BLaER1 (cell line): ENCODE measurements around the gene SERPINA1.

Experiments
- H3K27ac ChIP-seq: shearing (Covaris generic); formaldehyde crosslinking; 2 replicates; pipeline ENCODE4 v1.8.1; 2022
- H3K27me3 ChIP-seq: shearing (Covaris generic); formaldehyde crosslinking; 2 replicates; pipeline ENCODE4 v1.8.1; 2022
- H3K36me3 ChIP-seq: shearing (Covaris generic); formaldehyde crosslinking; 2 replicates; pipeline ENCODE4 v1.8.1; 2022
- H3K4me1 ChIP-seq: shearing (Covaris generic); formaldehyde crosslinking; 2 replicates; pipeline ENCODE4 v1.8.1; 2022
- H3K4me2 ChIP-seq: shearing (Covaris generic); formaldehyde crosslinking; 2 replicates; pipeline ENCODE4 v1.8.1; 2022
- H3K4me3 ChIP-seq: shearing (Covaris generic); formaldehyde crosslinking; 2 replicates; pipeline ENCODE4 v1.8.1; 2022
- H3K9ac ChIP-seq: shearing (Covaris generic); formaldehyde crosslinking; 2 replicates; pipeline ENCODE4 v1.8.1; 2022
- H3K9me3 ChIP-seq: shearing (Covaris generic); formaldehyde crosslinking; 2 replicates; pipeline ENCODE4 v1.8.1; 2022
- H4K20me1 ChIP-seq: shearing (Covaris generic); formaldehyde crosslinking; 2 replicates; pipeline ENCODE4 v1.8.1; 2022
- Cebpa-rat ChIP-seq: shearing (Covaris generic); IDR thresholded peaks from 2 replicates; pipeline ENCODE4 v1.8.1; 2022

The SERPINA1 gene

GRCh38 chr14:94332063-94332583 is 56.3 kb downstream of the SERPINA1 start:
- Histone ChIP-seq H3K9ac (no peak overlapping the region), H3K27ac (no peak overlapping the region)

DNA sequence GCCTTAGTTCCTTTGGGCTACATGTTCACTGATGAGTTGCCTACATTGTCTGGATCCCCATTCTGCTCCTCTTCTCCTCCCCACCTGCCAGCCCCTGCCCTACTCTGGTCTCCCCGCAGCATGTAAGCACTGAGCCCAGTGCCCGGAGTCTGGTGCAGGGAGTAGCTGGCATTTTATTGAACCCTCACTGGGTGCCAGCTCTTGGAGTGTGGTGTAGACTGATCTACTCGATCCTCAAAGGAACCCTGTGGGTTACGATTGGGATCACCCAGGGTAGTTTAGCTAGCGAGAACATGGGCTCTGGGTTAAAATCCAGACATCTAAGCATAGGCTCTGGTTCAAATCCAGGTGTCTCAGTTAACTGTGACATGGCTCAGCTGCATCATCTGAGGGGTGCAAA is 56.9 kb downstream of the SERPINA1 start:
- Histone ChIP-seq H3K36me3 (no peaks in the 10 kb centered on the region), H3K4me2 (no peak overlapping the region), H3K9ac (no peak overlapping the region), H3K9me3 (no peaks in the 10 kb centered on the region), H3K27ac (no peak overlapping the region), H4K20me1 (no peaks in the 10 kb centered on the region), H3K27me3 (no peaks in the 10 kb centered on the region), H3K4me3 (no peak overlapping the region), H3K4me1 (no peaks in the 10 kb centered on the region)
- no peak for TF ChIP-seq Cebpa-rat

More at GRCh38 chr14:94332063-94332583, 56.3 kb downstream of the SERPINA1 start:
- Histone ChIP-seq H3K4me1 (no peaks in the 10 kb centered on the region), H3K9me3 (no peaks in the 10 kb centered on the region), H3K36me3 (no peaks in the 10 kb centered on the region), H3K27me3 (no peaks in the 10 kb centered on the region), H3K4me3 (no peak overlapping the region), H3K4me2 (no peak overlapping the region), H4K20me1 (no peaks in the 10 kb centered on the region)
- no peak for TF ChIP-seq Cebpa-rat

DNA sequence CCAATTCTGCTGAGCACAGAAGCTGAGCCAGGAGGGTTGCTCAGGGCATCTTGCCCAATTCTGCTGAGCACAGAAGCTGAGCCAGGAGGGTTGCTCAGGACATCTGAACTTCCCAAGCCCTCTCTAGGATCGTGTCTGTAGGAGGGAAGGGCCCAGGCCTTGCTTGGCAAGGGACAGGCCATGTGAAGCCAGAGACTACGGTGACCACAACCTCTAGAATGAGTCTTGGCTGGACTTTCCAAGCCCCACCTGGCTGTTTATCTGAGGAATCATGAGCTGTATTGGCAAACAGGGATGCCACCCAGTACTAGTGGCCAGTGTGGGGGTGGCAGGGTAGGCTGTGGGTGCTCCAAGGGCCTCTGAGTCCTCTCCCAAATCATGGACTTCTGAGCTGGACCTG is 57.5 kb downstream of the SERPINA1 start:
- Histone ChIP-seq H3K9ac (no peak overlapping the region), H3K4me2 (no peak overlapping the region), H3K27me3 (no peaks in the 10 kb centered on the region), H3K4me3 (no peak overlapping the region), H3K36me3 (no peaks in the 10 kb centered on the region), H3K27ac (no peak overlapping the region), H3K4me1 (no peaks in the 10 kb centered on the region), H4K20me1 (no peaks in the 10 kb centered on the region), H3K9me3 (no peaks in the 10 kb centered on the region)
- TF ChIP-seq Cebpa-rat = no peak

DNA sequence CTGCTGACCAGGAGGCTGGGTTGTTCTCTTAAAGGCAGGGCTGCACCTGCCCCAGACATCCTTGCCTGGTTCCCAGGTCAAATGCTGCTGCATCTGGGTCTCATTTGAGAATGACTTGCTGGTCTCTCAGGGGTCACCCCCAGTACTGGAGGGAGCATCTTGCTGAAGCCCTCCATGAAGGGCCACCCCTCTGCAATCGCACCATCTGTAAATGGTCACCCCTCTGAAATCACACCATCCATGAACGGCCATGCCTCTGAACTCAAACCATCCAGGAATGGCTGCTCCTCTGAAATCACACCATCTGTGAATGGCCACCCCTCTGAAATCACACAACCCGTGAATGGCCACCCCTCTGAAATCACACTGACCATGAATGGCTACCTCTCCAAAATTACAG is 58.0 kb downstream of the SERPINA1 start:
- Histone ChIP-seq H3K9me3 (no peaks in the 10 kb centered on the region), H3K9ac (no peak overlapping the region), H3K36me3 (no peaks in the 10 kb centered on the region), H3K27me3 (no peaks in the 10 kb centered on the region), H3K4me2 (no peak overlapping the region), H3K4me1 (no peaks in the 10 kb centered on the region), H4K20me1 (no peaks in the 10 kb centered on the region), H3K27ac (no peak overlapping the region), H3K4me3 (no peak overlapping the region)
- no peak for TF ChIP-seq Cebpa-rat

DNA sequence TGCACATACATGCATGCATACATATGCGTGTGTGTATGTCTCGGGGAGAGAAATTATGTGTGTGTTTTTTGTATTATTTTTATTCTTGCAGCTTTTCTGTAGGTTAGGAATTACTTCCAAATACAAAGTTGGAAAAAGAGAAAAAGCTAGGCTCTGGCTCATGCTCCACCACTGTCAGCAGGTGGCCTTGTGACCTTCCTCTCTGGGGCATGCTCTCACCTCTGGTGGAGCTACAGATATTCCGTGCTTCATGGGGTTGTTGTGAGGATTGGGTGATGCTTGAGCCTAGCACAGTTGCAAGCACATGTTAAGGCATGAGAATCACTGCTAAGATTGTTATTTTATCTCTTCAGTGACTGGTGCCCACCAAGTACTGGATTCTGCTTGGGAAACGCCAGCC is 58.5 kb downstream of the SERPINA1 start:
- H3K27me3 ChIP-seq = no peaks in the 10 kb centered on the region
- H3K4me3 ChIP-seq = no peak overlapping the region
- no peak overlapping the region for H3K9ac ChIP-seq
- no peak overlapping the region for H3K4me2 ChIP-seq
- H3K36me3 ChIP-seq = no peaks in the 10 kb centered on the region
- H4K20me1 ChIP-seq = no peaks in the 10 kb centered on the region
- H3K9me3 ChIP-seq = no peaks in the 10 kb centered on the region
- no peak overlapping the region for H3K27ac ChIP-seq
- TF ChIP-seq Cebpa-rat = no peak
- H3K4me1 ChIP-seq = no peaks in the 10 kb centered on the region

DNA sequence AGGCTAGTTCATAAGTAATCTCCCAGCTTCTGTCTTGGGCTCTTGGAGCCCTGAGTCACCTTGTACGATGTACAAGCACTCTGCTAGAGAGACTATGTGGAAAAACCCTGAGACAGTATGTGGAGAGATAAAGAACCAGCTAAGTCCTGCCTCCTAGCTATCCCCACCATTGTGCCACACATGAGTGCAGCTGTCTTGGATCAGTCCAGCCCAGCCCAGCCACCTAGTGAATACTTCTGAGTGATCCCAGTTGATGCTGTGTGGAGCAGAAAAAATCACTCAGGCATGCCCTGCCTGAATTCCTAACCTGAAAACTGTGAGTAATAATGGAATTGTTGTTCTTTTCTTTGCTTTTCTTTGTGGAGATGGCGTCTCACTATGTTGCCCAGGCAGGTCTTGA is 60.2 kb downstream of the SERPINA1 start:
- H3K9me3 ChIP-seq = no peaks in the 10 kb centered on the region
- no peak overlapping the region for H3K4me3 ChIP-seq
- no peaks in the 10 kb centered on the region for H3K36me3 ChIP-seq
- H3K4me2 ChIP-seq = no peak overlapping the region
- TF ChIP-seq Cebpa-rat = no peak
- no peaks in the 10 kb centered on the region for H4K20me1 ChIP-seq
- no peaks in the 10 kb centered on the region for H3K4me1 ChIP-seq
- no peak overlapping the region for H3K27ac ChIP-seq
- H3K9ac ChIP-seq = no peak overlapping the region
- no peaks in the 10 kb centered on the region for H3K27me3 ChIP-seq
